ENCODE results near the gene RPL27A. TPM values are rescaled to one million over a fixed set of nuclear protein-coding genes. Genes with fewer than 3 reads are reported as not detected.

Gene RPL27A
- polyA plus RNA-seq, 3 donors: 1,605 to 4,083 (median 1,842) TPM

GRCh38 chr11:8730697-8731020 lies 48.1 kb downstream of the RPL27A start:
- H3K27ac ChIP-seq (ENCODE audit: low read depth, low read length): no peak overlapping the region
- 95 to 98% (median 95%) methylated on average over 23 of the region's 23 CpGs for WGBS, 3 donors

GRCh38 chr11:8731647-8732323 lies 49.2 kb downstream of the RPL27A start:
- WGBS, 3 donors: 83 to 91% (median 91%) methylated on average over 3 of the region's 3 CpGs
- H3K27ac ChIP-seq (ENCODE audit: low read depth, low read length): no peak overlapping the region

GRCh38 chr11:8732324-8732670 lies 49.7 kb downstream of the RPL27A start:
- 51 to 55% (median 52%) methylated on average over 3 of the region's 3 CpGs for WGBS, 3 donors
- no peak overlapping the region for H3K27ac ChIP-seq (ENCODE audit: low read depth, low read length)

DNA sequence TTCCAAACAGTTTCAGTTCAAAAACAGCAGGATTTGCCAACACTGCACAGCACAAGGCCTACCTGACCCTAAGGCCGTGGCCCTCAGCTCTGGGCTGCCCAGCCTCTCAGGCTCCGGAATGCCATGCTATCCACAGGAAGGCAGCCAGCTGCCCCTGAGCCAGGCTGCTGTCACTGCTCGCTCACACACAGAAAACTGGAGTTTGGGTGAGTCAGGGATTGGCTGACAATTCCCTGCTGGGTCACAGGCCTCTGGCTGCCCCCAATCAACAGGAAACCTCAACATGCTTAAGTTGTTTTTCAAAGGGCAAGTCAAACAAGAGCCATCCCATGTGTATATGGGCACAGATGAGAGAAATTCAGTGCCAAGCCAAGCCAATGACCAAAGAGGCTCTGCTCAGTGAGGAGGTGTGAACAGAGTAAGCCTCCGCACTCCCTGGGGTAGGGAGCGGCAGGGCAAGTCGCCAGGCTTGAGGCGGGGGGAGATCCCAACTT lies 50.2 kb downstream of the RPL27A start:
- WGBS, 3 donors: 51 to 70% (median 68%) methylated on average over 7 of the region's 7 CpGs
- peak overlapping the region; percentile 17 for H3K27ac ChIP-seq (ENCODE audit: low read depth, low read length)

DNA sequence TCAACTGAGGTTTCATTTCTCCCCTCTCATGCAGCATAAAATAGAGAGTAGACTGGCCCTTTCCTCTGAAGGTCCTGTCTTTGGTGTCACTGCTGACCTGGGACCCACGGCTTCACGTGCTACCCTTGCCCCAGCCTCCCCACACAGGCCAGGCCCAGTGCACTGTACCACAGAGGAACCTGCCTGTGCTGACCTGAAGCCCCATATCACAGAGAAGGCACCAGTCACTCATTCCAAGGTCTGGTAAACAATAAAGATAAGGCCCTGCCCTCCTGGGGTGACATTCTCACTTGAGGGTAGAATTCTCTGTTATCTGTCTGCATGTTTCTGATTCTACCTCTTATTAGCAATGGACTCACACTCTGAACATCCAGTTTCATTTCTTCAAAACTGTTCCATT lies 51.3 kb downstream of the RPL27A start:
- no peak overlapping the region for H3K27ac ChIP-seq (ENCODE audit: low read depth, low read length)
- whole genome bisulfite sequencing, 3 donors: 64 to 92% (median 87%) methylated on average over 2 of the region's 2 CpGs

DNA sequence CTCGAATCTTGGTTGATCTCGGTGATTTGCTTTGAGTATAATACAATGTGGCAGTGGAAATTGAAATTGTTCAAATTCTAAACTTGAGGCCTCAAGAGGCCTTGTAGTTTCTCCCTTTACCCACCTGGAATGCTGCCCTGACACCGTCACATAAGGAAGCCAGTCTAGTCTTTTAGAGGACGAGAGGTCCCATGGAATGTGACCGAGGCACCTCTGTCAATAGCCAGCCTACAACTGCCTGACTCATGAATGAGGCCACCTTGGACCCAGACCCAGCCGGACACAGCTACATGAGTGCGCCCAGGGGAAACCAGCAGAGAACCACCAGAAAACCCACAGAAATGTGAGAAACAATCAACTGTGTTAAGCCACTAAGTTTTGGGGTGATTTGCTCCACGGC lies 52.5 kb downstream of the RPL27A start:
- WGBS, 3 donors: 84% methylated on average over 8 of the region's 8 CpGs
- H3K27ac ChIP-seq (ENCODE audit: low read depth, low read length): no peak overlapping the region

GRCh38 chr11:8739309-8739793 lies 56.8 kb downstream of the RPL27A start:
- whole genome bisulfite sequencing, 3 donors: 34 to 89% (median 79%) methylated on average over 2 of the region's 2 CpGs
- H3K27ac ChIP-seq (ENCODE audit: low read depth, low read length): no peak overlapping the region

Other genes with a start within 250 kb of the RPL27A start
- 1 to 10 TPM in 1 of 3 donors, under 1 TPM in 1, not detected in 1; 0.70 to 4.1 TPM for gene STK33, start 88.6 kb upstream of the RPL27A start, polyA plus RNA-seq
- 1 to 10 TPM; 2.9 to 3.2 (median 3.1) TPM for gene TRIM66, start 127 bp upstream of the RPL27A start, polyA plus RNA-seq
- 10 to 100 TPM in 2 of 3 donors, 1 to 10 TPM in 1; 9.5 to 33.3 (median 11.8) TPM for gene AKIP1, start 228.4 kb downstream of the RPL27A start, polyA plus RNA-seq